NCI-H1048 (cell line): Measurements from ENCODE around the gene TNFSF12.
A peak's percentile ranks its signal among the peaks of the same experiment; 100 is the strongest.

Experiments
- DNase-seq: peaks from one replicate; lab custom pipeline; 2025; lab: John Stamatoyannopoulos, UW

The TNFSF12 gene

GRCh38 chr17:7570351-7570750 lies 21.5 kb downstream of the TNFSF12 start:
- no peak for DNase-seq

DNA sequence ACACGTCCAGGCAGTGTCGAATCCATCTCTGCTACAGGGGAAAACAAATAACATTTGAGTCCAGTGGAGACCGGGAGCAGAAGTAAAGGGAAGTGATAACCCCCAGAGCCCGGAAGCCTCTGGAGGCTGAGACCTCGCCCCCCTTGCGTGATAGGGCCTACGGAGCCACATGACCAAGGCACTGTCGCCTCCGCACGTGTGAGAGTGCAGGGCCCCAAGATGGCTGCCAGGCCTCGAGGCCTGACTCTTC lies 23.4 kb downstream of the TNFSF12 start:
- DNase-seq = no peak

- DNase-seq = peak; percentile 96
Observed at GRCh38 chr17:7572588-7573323, 23.9 kb downstream of the TNFSF12 start.

DNA sequence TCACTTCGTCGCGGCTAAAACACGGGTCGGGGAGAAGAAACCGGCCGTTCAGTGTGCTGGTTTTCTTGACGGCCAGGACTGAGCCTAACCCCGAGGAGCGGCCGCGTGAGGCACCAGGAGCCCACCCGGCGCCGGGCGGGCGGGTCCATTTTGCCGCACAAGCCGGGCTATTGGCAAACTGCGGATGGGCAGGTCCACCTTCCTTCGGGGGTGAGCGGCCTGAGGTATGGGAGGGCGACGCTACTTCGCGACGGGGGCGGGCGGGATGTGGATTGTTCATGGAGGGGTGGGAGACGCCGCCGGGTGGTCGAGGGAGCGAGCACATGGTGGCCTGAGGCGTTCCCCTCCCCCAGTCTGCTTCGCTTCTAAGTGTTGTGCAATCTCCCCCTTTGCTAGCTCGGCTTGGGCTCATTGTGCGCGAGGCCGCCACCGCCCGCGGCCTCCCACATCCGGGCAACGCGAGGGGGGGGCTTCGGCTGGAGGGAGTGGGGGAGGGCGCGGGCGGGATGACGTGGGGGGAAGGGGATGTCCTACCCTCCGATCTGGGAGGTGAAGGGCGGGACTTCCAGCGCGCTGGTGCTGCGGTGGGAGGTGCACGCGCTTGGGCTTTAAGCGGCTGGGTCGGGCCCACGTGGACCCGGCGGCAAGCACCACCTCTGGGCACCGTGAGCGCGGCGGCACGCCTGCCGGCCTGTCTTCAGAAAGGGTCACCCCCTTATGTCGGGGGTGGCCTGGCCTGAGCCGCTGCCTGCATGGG lies 24.6 kb downstream of the TNFSF12 start:
- DNase-seq = peak; percentile 80

- no peak for DNase-seq
Observed at GRCh38 chr17:7574176-7574953, 25.5 kb downstream of the TNFSF12 start.

DNA sequence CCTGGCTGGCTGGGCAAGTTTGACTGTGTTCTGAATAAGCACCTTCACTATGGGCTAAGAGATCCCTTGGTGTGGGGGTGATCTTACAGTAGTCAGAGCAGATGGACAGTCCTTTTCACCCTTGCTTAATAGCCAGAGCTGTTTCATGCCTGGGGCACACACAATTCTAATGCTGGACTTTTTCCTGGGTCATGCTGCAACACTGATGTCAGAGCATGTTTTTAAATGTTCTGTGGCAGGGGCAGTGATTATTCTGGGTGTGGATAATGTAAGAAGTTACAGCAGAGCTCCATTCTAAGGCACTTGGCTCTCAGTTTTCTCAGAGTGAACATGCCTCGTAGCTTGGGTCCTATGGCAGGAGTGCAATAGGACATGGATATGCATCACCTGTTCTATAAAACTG lies 26.6 kb downstream of the TNFSF12 start:
- DNase-seq = no peak

GRCh38 chr17:7575959-7576358 lies 27.1 kb downstream of the TNFSF12 start:
- DNase-seq = no peak

DNA sequence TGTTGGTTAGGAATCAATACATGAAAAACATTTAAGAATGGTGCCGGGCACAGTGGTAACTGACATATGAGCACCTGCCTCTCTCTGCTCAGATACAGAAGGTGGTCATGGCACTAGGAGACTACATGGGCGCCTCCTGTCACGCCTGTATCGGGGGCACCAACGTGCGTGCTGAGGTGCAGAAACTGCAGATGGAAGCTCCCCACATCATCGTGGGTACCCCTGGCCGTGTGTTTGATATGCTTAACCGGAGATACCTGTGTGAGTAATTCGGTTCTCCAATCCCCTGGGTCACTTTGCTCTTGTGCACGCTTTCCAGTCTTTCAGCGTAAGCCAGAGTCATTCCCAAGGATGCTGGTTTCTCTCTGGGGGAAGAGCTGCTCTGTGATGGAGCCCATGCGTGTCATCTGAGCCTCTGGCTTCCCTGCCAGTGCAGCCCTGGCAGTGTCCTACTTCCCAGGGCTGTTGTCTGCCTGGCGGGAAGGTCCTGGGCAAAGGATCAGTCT lies 27.6 kb downstream of the TNFSF12 start:
- DNase-seq = no peak

DNA sequence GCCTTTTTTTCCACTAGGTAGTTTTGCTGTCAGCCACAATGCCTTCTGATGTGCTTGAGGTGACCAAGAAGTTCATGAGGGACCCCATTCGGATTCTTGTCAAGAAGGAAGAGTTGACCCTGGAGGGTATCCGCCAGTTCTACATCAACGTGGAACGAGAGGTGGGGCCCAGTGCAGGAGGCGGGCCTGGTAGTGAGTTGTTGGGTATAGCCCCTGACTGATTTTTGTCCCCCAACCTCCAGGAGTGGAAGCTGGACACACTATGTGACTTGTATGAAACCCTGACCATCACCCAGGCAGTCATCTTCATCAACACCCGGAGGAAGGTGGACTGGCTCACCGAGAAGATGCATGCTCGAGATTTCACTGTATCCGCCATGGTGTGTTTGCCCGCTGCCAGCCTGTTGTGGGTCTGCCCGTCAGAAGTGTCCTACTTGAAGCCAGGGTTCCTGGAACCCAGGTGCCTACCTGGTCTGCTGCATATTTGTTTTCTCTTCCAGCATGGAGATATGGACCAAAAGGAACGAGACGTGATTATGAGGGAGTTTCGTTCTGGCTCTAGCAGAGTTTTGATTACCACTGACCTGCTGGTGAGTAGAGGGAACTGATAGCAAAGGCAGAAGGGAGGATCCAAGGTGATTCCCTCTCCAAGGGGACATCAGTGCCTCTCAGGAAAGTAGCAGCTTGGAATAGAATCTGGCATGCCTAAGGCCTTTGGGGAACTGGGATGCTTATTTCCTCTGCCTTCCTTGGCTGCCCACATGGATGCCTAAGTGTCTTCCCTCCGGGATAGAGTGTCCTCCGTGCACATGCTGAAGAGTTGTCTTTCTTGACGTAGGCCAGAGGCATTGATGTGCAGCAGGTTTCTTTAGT lies 28.7 kb downstream of the TNFSF12 start:
- no peak for DNase-seq

GRCh38 chr17:7579001-7579833 lies 30.4 kb downstream of the TNFSF12 start, which contains the start of gene CD68:
TSS of gene CD68 (plus strand) at chr17:7579638. CDS start at chr17:7579678, 40 bp downstream.
- no peak for DNase-seq

DNA sequence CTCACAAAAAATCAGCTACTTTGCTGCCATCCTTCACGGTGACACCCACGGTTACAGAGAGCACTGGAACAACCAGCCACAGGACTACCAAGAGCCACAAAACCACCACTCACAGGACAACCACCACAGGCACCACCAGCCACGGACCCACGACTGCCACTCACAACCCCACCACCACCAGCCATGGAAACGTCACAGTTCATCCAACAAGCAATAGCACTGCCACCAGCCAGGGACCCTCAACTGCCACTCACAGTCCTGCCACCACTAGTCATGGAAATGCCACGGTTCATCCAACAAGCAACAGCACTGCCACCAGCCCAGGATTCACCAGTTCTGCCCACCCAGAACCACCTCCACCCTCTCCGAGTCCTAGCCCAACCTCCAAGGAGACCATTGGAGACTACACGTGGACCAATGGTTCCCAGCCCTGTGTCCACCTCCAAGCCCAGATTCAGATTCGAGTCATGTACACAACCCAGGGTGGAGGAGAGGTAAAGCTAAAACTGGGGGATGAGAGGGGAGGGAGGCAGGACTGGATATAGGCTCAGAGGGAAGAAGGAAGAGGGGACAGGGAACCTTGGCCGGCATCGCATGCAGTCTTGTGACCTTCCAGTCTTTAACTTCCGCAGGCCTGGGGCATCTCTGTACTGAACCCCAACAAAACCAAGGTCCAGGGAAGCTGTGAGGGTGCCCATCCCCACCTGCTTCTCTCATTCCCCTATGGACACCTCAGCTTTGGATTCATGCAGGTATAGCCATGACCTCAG lies 31.2 kb downstream of the TNFSF12 start:
- DNase-seq = no peak

DNA sequence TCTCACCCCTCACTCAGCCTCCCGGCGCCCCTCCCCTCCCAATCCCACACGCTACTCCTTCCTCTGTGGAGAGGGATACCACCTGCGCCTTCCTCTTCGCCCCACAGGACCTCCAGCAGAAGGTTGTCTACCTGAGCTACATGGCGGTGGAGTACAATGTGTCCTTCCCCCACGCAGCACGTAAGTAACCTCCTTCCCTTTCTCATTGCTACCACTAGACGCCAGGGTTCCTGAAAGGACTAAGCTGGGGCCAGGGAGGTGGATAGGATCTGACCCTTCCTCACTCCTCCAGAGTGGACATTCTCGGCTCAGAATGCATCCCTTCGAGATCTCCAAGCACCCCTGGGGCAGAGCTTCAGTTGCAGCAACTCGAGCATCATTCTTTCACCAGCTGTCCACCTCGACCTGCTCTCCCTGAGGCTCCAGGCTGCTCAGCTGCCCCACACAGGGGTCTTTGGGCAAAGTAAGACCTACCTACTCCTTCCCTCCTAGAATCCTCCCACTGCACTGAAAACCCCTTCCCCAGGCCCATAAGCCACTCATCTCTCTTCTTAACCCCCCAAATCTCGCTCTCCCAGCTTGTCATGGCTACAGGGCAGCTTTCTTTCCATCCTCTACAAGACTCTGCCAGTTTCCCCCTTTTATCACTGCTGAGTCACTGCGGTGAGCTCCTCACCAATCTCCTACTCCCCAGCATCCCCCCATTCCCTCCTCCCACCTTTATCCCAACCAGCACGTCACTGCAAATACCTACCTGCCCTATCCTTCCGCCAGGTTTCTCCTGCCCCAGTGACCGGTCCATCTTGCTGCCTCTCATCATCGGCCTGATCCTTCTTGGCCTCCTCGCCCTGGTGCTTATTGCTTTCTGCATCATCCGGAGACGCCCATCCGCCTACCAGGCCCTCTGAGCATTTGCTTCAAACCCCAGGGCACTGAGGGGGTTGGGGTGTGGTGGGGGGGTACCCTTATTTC lies 32.0 kb downstream of the TNFSF12 start:
- DNase-seq = no peak

DNA sequence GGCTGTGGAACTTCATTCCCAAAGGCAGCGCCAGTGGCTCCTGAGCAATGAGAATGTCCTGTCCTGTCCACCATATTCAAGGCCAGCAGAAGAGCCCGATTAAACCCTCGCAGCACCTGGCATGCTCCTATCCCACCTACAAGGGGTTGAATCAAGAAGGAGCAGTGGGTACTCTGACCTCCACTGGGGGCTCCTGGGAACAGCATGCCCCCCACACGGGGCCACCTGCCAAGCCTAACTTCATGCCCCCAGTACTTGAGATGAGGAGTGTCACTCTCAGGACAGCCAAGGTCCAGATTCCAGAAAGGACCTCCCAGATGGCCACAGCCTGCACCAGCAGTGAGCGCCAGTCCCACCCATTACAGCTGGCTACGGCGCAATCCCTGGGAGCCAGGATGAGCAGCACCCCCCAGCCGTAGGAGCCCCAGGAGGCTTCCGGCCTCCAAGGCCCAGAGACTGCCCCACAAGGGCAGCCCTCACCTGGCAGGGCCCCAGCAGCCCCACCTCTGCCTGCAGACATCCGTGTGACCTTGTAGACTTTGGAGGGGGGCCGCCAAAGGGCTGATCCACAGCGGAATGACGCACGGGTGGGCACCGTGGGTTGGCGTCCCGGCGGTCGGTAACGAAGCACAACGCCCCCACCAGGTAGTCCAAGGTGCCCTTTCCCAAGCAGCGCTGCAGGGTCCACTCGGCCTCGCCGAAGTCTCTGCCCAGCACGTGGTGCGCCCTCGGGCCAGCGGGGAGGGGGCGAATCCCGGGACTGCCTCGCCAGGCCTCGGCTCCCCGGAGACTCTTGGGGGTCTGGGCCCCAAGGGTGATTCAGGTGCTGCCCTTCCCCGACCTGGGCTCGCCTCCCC lies 33.8 kb downstream of the TNFSF12 start:
- no peak for DNase-seq

DNA sequence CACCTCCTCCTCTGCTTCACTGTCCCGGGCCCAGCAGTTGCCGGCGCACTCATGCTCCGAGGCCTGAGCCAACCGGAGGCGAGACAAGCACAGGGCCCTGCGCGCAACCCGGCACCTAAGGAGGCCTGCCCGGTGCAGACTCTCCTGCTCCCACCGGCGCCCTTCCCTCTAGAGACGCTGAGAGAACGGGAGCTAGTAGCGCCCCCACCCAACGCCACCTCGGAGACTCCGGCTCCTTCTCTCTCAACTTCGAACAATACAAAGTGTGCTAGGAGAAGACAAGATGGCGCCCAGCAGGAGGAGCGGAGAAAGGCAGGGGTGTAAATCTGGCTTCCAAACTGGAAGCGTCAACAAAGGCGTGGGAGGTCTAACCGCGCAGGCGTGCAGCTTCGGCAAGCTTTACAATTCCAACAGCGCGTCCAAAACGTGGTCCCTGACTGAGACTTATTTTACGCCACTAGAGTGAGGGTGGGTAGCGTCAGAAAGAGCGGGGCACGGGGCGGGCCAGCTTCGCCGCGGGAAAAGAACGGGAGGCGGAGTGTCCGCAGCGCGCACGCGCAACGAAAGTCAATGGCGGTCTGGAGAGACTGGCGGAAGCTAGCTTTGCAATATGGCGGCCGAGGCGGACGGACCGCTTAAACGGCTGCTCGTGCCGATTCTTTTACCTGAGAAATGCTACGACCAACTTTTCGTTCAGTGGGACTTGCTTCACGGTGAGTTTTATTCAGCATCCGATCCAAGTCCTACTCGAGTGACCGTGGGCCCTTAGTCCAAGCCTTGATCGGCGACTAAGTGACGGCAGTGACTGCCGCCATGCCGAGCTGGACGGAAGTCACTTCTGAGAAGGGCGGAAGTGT lies 34.6 kb downstream of the TNFSF12 start, which contains the start of gene MPDU1:
Gene MPDU1, plus strand, starts transcription at position 600 of the 857 bp plus-strand sequence. Its CDS starts 11 bp downstream, at position 611.
- DNase-seq = peak; percentile 96

DNA sequence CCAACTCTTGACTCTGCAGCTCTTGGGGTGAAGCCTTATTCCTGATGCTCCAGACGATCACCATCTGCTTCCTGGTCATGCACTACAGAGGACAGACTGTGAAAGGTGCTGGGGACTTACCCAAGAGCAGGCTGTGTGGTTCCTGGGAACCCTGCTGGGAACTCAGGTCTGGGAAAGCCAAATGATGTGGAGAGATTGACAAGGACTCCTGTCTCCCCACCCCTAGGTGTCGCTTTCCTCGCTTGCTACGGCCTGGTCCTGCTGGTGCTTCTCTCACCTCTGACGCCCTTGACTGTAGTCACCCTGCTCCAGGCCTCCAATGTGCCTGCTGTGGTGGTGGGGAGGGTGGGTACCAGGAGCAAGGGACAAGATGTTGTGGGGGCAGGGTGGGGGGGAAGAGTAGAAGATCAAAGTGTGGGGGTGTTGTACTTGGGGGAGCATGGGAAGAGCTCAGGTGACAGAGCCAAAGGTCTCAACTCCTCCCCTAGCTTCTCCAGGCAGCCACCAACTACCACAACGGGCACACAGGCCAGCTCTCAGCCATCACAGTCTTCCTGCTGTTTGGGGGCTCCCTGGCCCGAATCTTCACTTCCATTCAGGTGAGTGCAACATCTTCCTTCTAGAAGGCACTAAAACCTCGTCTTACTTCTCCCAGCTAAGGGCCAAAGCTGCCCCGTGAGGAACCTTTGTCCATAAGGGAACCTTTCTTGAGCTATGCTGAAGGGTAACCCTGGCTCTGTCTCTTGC lies 38.0 kb downstream of the TNFSF12 start:
- no peak for DNase-seq
